Activated naive CD8-positive, alpha-beta T cell treated with anti-CD3 and anti-CD28 coated beads, Interleukin-2, amount 10 ng/mL, durations not matched to agents 7 days and 5 days (primary cell): ENCODE data around the gene MYRF. TPM values are rescaled to one million over a fixed set of nuclear protein-coding genes. Genes with fewer than 3 reads are reported as not detected.

Source experiments
- ATAC-seq: fragments of 150-1000 bp; cut with Tn5 transposase; one replicate; pipeline ENCODE4 v1.10.0; 2021; ENCODE audit warnings: low read depth, moderate library complexity
- POLR2A ChIA-PET: fragments of 350-600 bp; sonication (Branson Sonifier 250); formaldehyde crosslinking; loops from one replicate; lab custom pipeline; 2021; ENCODE audit warnings: antibody characterized with exemption; lab: Charles Lee
- DNase-seq: peaks from one replicate; pipeline ENCODE4 v3.0.0; 2021
- H3K27ac Mint-ChIP-seq: one replicate; pipeline ENCODE4 v1.8.0; 2022; ENCODE audit warnings: mild to moderate bottlenecking, mixed read lengths
- H3K27me3 Mint-ChIP-seq: one replicate; pipeline ENCODE4 v1.8.0; 2022; ENCODE audit warnings: mild to moderate bottlenecking, moderate library complexity, mixed read lengths
- H3K36me3 Mint-ChIP-seq: one replicate; pipeline ENCODE4 v1.8.0; 2021; ENCODE audit warnings: mild to moderate bottlenecking, mixed read lengths
- H3K4me1 Mint-ChIP-seq: one replicate; pipeline ENCODE4 v1.8.0; 2021; ENCODE audit warnings: mixed read lengths
- H3K4me3 Mint-ChIP-seq: one replicate; pipeline ENCODE4 v1.8.0; 2022; ENCODE audit warnings: mild to moderate bottlenecking, moderate library complexity, mixed read lengths
- H3K9me3 Mint-ChIP-seq: one replicate; pipeline ENCODE4 v1.8.0; 2021; ENCODE audit warnings: mixed read lengths
- total RNA-seq, 2 experiments: library from RNA; stranded (reverse); gene quantifications; one replicate each; pipeline ENCODE4 v1.2.3, GENCODE V29; 2021

Gene MYRF
- total RNA-seq, 2 experiments from 2014 or later = 3.4 TPM

- Mint-ChIP-seq H3K4me1 (no peaks in the 10 kb centered on the region), H3K27me3 (peaks cover 2% of the 10 kb centered on the region), H3K9me3 (no peaks in the 10 kb centered on the region), H3K36me3 (no peaks in the 10 kb centered on the region), H3K27ac (no peak overlapping the region), H3K4me3 (no peak overlapping the region)
- DNase-seq (no peak), ATAC-seq (no peak)
- POLR2A ChIA-PET = no interaction called here
Observed at GRCh38 chr11:61762798-61763197, 10.4 kb downstream of the MYRF start.

DNA sequence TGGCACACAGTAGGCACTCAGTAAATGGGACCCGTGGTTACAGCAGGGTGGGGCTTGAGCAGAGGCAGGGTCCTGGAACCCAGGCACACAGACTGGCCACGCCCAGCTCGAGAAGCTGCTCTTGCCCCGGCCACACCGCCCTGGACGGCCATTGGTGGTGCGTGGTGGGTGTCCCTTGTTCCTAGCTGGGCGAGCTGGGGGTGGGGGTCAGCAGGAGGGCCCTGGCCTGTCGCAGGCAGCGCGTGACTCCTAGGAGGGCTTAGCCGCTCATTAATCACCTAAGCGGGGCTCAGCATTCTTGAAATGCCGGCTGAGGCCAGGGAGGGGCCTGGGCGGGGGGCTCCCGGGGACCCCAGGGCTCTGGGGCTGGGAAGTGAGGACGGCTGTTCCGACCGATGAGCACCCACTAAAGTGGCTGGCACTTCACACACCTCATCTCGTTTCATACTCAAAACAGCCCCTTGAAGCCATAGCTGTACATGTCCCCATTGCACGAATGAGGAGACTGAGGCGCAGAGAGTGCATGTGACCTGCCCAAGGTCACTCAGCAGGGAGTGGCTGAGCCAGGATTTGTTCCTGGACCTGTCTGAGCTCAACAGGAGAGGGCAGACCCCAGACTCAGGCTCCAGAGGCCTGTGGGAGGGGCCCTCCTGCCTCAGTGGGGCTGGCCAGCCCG lies 11.6 kb downstream of the MYRF start:
- no peak for DNase-seq
- no peak overlapping the region for H3K4me3 Mint-ChIP-seq
- ATAC-seq = no peak
- no peaks in the 10 kb centered on the region for H3K9me3 Mint-ChIP-seq
- no peaks in the 10 kb centered on the region for H3K4me1 Mint-ChIP-seq
- POLR2A ChIA-PET = no interaction called here
- no peaks in the 10 kb centered on the region for H3K36me3 Mint-ChIP-seq
- peaks cover 2% of the 10 kb centered on the region for H3K27me3 Mint-ChIP-seq
- H3K27ac Mint-ChIP-seq = no peak overlapping the region

DNA sequence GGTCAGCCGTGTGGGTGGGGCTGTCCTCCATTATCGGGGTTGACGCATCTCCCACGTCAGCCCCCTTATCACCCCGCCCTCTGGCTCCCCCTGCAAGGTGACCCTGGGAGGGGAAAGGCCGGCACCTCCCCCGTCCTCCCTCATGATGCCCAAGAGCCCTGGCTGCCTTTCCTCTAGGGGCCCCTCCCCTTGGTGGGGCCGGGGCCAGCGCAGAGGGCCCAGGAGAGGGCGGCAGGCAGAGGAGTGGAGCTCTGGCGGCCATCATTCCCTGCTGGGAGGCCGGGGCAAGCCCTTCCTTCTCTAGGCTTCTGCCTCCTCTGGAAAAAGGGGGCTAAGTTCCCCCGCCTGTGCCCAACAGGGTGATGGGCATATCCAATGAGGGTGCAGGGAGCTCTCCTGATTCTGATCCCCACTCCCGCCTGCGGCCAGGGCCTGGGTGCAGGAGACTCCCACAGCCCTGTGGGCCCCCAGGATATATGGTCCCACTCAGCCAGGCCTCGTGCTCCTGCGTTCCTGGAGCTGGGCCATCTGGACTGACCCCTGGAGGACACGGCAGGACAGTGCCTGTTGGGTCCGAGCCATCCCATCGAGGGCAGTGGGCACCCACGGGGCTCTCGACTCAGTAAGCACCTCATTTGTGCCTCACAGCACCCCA lies 12.3 kb downstream of the MYRF start:
- no peak overlapping the region for H3K27ac Mint-ChIP-seq
- no peaks in the 10 kb centered on the region for H3K4me1 Mint-ChIP-seq
- no peaks in the 10 kb centered on the region for H3K36me3 Mint-ChIP-seq
- DNase-seq (no peak), ATAC-seq (no peak)
- H3K27me3 Mint-ChIP-seq = peaks cover 2% of the 10 kb centered on the region
- H3K9me3 Mint-ChIP-seq = no peaks in the 10 kb centered on the region
- H3K4me3 Mint-ChIP-seq = no peak overlapping the region
- POLR2A ChIA-PET = no interaction called here

DNA sequence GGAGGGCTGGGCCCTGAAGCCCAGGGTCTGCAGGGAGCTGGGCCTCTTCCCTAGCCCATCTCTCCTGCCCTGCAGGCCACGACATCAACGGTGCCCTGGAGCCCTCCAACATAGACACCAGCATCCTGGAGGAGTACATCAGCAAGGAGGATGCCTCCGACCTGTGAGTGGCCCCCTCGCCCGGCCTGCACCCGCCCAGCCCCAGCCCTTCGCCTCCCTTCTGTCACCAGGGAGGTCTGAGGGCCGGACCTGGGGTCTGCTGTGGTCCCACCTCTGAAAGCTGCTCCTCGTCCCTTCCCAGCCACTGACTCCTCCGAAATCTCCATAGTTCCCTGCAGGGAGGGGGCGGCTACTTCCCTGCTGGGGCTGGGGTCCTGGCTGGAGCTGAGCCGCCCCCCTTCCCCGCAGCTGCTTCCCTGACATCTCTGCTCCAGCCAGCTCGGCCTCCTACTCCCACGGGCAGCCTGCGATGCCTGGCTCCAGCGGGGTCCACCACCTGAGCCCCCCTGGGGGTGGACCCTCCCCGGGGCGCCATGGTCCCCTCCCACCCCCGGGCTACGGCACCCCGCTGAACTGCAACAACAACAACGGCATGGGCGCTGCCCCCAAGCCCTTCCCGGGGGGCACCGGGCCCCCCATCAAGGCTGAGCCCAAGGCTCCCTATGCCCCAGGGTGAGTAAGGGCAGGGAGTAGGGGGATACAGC lies 13.3 kb downstream of the MYRF start:
- H3K9me3 Mint-ChIP-seq = no peaks in the 10 kb centered on the region
- no peaks in the 10 kb centered on the region for H3K4me1 Mint-ChIP-seq
- POLR2A ChIA-PET = no interaction called here
- no peak overlapping the region for H3K4me3 Mint-ChIP-seq
- no peaks in the 10 kb centered on the region for H3K36me3 Mint-ChIP-seq
- DNase-seq (no peak), ATAC-seq (no peak)
- no peak overlapping the region for H3K27ac Mint-ChIP-seq
- no peaks in the 10 kb centered on the region for H3K27me3 Mint-ChIP-seq

DNA sequence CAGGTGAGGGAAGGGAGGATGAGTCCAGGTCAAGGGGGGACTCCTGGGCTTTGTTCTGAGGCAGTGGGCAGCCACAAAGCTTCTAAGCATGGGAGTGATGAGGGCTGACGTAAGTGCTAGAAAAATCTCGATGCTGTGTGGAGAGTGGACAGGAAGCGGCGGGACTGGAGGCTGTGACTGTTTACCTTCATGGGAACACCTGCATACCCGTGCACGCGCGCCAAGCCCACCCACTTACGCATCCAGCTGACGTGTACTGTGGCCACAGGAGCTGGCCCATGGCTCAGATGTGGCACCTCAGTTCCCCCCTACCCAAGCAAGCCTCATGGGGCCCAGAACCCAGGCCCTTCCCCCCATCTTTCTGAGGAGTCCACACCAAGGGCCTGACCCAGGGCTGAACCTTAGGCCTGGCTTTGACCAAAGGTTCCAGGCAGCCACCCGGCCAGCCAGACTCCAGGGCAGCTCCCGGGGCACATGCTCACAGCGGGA lies 14.0 kb downstream of the MYRF start:
- no peak for DNase-seq
- Mint-ChIP-seq H3K4me1 (peaks cover 1% of the 10 kb centered on the region), H3K27me3 (no peaks in the 10 kb centered on the region), H3K9me3 (no peaks in the 10 kb centered on the region), H3K36me3 (no peaks in the 10 kb centered on the region), H3K4me3 (no peak overlapping the region), H3K27ac (no peak overlapping the region)
- ATAC-seq = no peak
- POLR2A ChIA-PET = no interaction called here

- Mint-ChIP-seq H3K4me3 (no peak overlapping the region), H3K4me1 (peaks cover 4% of the 10 kb centered on the region), H3K27ac (no peak overlapping the region), H3K27me3 (no peaks in the 10 kb centered on the region), H3K9me3 (no peaks in the 10 kb centered on the region), H3K36me3 (no peaks in the 10 kb centered on the region)
- DNase-seq (no peak), ATAC-seq (no peak)
- POLR2A ChIA-PET = no interaction called here
Observed at GRCh38 chr11:61768376-61769076, 16.1 kb downstream of the MYRF start.

DNA sequence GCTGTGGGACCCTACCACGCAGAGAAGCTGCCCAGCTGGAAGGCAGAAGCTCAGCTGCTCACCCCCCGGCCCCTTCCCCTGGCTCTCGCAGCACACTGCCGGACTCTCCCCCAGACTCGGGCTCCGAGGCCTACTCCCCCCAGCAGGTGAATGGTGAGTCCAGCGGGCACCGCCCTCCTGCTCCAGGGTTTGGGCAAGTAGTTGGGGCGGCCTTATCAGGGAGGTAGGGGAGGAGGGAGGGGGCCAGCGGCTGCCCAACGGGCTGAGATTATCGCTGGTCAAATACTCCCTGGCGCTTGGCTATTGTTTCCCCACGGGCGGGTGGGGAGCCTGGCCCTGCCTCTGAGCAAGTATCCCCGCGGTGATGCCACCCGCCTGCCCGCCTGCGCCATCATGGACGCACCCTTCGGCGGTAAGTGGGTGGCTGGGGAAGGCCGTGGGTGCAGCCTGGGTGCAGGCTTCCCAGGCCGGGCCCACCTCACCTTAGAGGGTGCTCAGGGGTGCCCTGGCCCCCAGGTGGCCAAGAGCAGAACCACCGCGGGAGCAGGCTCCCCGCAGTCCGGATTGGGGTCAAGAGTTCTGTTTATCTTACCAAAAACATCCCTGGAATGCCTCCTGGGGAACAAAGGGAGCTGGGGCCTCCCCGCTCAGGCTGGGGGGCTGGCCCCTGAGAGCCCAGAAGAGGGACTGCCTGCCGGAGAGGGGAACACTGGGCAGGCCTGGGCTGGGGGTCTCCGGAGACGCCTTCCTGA lies 16.9 kb downstream of the MYRF start:
- no peaks in the 10 kb centered on the region for H3K36me3 Mint-ChIP-seq
- H3K27ac Mint-ChIP-seq = no peak overlapping the region
- no peak overlapping the region for H3K4me3 Mint-ChIP-seq
- no peaks in the 10 kb centered on the region for H3K9me3 Mint-ChIP-seq
- peaks cover 4% of the 10 kb centered on the region for H3K4me1 Mint-ChIP-seq
- DNase-seq (no peak), ATAC-seq (no peak)
- POLR2A ChIA-PET = no interaction called here
- no peaks in the 10 kb centered on the region for H3K27me3 Mint-ChIP-seq

- no peaks in the 10 kb centered on the region for H3K36me3 Mint-ChIP-seq
- no peak for ATAC-seq
Observed at GRCh38 chr11:61769946-61770683, 17.7 kb downstream of the MYRF start.

DNA sequence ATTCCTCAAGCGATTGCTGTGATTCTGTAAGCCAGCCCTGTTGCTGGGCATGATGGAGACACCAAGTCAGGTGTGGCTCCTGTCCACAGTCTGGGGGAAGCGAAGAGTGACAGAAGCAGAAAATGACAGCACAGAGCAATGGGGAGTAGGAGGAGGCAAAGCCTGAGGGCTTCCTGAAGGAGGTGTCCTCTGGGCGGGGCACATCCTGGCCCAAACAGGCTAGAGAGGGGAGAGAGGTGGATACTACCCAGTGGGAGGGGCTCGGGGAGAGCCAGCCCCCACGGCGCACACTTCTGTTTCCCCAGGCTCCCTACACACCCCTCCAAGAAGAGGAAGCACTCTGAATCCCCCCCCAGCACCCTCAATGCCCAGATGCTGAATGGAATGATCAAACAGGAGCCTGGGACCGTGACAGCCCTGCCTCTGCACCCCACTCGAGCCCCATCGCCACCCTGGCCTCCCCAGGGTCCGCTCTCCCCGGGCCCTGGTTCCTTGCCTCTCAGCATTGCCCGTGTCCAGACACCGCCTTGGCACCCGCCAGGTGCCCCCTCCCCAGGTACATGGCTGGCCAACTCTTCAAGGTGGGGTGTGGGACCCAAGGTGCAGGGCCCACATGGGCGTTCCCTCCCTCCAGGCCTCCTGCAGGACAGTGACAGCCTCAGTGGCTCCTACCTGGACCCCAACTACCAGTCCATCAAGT lies 18.9 kb downstream of the MYRF start:
- ATAC-seq = no peak

More at GRCh38 chr11:61769946-61770683, 17.7 kb downstream of the MYRF start:
- no peak overlapping the region for H3K27ac Mint-ChIP-seq
- no peaks in the 10 kb centered on the region for H3K27me3 Mint-ChIP-seq
- H3K4me3 Mint-ChIP-seq = no peak overlapping the region
- POLR2A ChIA-PET = no interaction called here
- H3K9me3 Mint-ChIP-seq = no peaks in the 10 kb centered on the region
- H3K4me1 Mint-ChIP-seq = peaks cover 6% of the 10 kb centered on the region
- DNase-seq = no peak

GRCh38 chr11:61771985-61772455 lies 19.6 kb downstream of the MYRF start:
- no peak for ATAC-seq
- peak overlapping the region; percentile 60 for H3K27ac Mint-ChIP-seq
- no peak overlapping the region for H3K4me3 Mint-ChIP-seq
- no peaks in the 10 kb centered on the region for H3K9me3 Mint-ChIP-seq
- no peaks in the 10 kb centered on the region for H3K27me3 Mint-ChIP-seq
- peaks cover 11% of the 10 kb centered on the region for H3K4me1 Mint-ChIP-seq
- no peaks in the 10 kb centered on the region for H3K36me3 Mint-ChIP-seq
- no peak for DNase-seq
- POLR2A ChIA-PET = interaction anchor here (1.4 kb wide), 1 partner anchor 16 kb away, joined by 4 read pairs; no protein-coding TSS in a partner anchor

More for the DNA sequence above, 18.9 kb downstream of the MYRF start:
- no peaks in the 10 kb centered on the region for H3K27me3 Mint-ChIP-seq
- no peak for DNase-seq
- peak overlapping the region; percentile 60 for H3K27ac Mint-ChIP-seq
- no peak overlapping the region for H3K4me3 Mint-ChIP-seq
- POLR2A ChIA-PET = interaction anchor here (1.4 kb wide), 1 partner anchor 15 kb away, joined by 4 read pairs; no protein-coding TSS in a partner anchor
- no peaks in the 10 kb centered on the region for H3K36me3 Mint-ChIP-seq
- H3K9me3 Mint-ChIP-seq = no peaks in the 10 kb centered on the region
- H3K4me1 Mint-ChIP-seq = peaks cover 8% of the 10 kb centered on the region

DNA sequence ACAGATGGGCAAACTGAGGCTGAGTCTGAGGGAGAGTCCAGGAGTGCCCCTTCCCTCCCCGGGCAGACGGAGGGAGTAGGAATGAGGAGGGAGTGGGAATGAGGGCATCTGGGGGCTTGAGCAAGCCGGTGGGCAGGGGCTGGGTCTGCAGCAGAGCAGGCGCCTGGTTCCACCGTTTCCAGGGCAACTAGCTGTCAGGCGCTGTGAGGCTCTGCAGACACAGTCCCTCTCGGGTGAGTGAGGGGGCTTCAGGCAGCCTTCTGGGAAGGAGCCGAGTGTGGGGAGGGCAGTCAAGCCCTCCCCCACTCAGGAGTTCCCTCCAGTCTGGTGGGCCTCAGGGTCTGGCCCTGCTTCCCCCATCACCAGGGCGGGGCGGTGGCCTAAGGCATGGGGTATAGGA lies 20.9 kb downstream of the MYRF start:
- DNase-seq = no peak
- H3K27me3 Mint-ChIP-seq = no peaks in the 10 kb centered on the region
- POLR2A ChIA-PET = no interaction called here
- no peak overlapping the region for H3K4me3 Mint-ChIP-seq
- peaks cover 12% of the 10 kb centered on the region for H3K4me1 Mint-ChIP-seq
- H3K9me3 Mint-ChIP-seq = no peaks in the 10 kb centered on the region
- H3K36me3 Mint-ChIP-seq = no peaks in the 10 kb centered on the region
- ATAC-seq = no peak
- peak overlapping the region; percentile 65 for H3K27ac Mint-ChIP-seq

- no peak overlapping the region for H3K4me3 Mint-ChIP-seq
- H3K36me3 Mint-ChIP-seq = no peaks in the 10 kb centered on the region
- H3K4me1 Mint-ChIP-seq = peaks cover 12% of the 10 kb centered on the region
- no peaks in the 10 kb centered on the region for H3K9me3 Mint-ChIP-seq
- no peak overlapping the region for H3K27ac Mint-ChIP-seq
- H3K27me3 Mint-ChIP-seq = no peaks in the 10 kb centered on the region
- ATAC-seq (no peak), DNase-seq (no peak)
- POLR2A ChIA-PET = no interaction called here
Observed at GRCh38 chr11:61773809-61774208, 21.4 kb downstream of the MYRF start.
